ENCODE measurements around the gene GRIN3B.
A peak's percentile ranks its signal among the peaks of the same experiment; 100 is the strongest.
"Not testable (repeated sequence)": the region's sequence is repeated elsewhere in the genome, so short reads cannot be mapped to it uniquely, and the experiment has no call there.

The GRIN3B gene

GRCh38 chr19:1020868-1021425 is 20.7 kb downstream of the GRIN3B start, which contains the start of gene TMEM259:
Gene TMEM259 (minus strand): TSS chr19:1021123. CDS start chr19:1020996, 127 bp downstream.
- DNase-seq: peak; percentile 87

DNA sequence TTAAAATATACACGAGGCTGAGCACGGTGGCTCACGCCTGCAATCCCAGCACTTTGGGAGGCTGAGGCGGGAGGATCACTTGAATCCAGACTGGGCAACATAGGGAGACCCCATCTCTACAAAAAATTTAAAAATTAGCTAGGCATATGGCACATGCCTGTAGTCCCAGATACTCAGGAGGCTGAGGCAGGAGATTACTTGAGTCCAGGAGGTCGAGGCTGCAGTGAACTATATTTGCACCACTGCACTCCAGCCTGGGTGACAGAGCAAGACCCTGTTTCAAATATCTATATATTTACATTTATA is 23.6 kb downstream of the GRIN3B start:
- DNase-seq: not testable (repeated sequence)

DNA sequence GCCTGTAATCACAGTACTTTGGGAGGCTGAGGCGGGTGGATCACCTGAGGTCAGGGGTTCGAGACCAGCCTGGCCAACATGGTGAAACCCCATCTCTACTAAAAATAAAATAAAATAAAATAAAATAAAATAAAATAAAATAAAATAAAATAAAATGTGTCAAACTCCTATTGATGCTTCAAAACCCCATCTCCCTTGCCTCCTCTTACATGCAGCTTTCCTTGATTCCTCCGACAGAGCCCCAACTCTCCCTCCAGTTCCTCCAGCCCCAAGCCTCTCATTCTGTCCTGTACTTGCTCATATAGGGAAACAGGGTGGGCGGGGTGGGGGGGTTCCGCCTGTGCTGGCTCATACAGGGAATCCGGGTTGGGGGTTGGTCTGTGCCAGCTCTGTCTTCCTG is 24.9 kb downstream of the GRIN3B start:
- DNase-seq: not testable (repeated sequence)

- no peak for DNase-seq
Observed at GRCh38 chr19:1025960-1026782, 26.0 kb downstream of the GRIN3B start, which contains the start of gene CNN2. Gene CNN2 (plus strand): TSS chr19:1026608. CDS start chr19:1026662, 54 bp downstream.

DNA sequence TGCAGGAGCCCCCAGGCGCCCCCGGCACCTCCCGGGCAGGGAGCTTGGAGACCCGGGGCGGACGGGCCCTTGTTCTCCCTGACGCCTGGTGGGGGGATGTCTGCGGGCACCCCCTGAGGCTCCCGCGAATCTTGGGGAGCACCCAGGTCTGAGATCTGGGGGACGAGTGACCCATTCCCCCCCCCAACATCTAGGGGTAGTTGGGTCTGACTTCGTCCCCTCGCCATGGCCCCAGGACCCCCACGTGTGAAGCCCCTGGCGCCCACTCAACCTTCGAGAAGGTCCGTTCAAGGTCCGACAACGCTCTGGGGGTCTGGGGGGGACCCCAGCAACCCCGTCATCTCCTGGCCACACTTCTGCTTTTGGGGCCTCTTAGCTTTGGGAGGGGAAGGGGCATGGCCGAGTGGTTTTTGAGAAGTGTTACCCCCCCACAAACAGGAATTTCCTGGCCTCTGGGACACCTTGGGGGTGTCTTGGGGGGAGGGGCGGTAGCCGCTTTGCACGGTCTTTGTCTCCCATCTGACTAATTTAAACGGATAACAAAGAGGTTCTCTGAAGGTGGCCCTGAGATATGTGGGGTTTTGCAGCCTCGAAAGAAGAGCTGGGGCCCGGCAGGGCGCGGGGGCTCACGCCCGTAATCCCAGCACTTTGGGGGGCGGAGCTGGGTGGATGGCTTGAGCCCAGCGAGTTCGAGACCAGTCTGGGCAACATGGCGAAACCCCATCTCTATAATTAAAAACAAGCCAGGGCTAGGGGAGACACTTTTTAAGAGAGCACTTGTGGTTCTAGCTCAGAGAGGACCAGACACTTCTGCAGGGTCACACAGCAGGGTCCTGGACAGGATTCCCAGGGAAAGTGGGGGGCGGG is 26.8 kb downstream of the GRIN3B start:
- DNase-seq: no peak

DNA sequence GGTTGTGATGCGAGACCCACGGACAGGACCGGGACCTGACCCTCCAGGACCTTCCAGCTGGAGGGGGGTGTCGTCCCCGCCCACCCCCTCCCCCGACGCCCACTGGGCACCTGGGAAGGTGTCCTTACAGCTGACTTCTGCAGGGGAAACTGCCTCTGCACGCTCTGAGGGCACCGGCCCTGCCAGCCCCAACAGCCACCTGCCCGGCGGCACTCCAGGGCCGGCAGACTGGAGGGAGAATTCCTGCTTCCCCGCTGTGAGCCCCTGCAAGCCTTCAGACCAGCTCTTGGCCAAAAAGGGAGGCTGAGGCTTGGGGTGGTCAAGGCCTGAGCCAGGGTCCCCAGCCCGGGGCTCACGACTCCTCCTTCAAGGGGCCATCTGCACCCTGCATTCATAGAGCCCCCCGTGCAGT is 27.4 kb downstream of the GRIN3B start:
- no peak for DNase-seq

GRCh38 chr19:1028062-1028926 is 28.1 kb downstream of the GRIN3B start:
- no peak for DNase-seq

GRCh38 chr19:1032264-1032867 is 32.1 kb downstream of the GRIN3B start:
- DNase-seq: no peak

DNA sequence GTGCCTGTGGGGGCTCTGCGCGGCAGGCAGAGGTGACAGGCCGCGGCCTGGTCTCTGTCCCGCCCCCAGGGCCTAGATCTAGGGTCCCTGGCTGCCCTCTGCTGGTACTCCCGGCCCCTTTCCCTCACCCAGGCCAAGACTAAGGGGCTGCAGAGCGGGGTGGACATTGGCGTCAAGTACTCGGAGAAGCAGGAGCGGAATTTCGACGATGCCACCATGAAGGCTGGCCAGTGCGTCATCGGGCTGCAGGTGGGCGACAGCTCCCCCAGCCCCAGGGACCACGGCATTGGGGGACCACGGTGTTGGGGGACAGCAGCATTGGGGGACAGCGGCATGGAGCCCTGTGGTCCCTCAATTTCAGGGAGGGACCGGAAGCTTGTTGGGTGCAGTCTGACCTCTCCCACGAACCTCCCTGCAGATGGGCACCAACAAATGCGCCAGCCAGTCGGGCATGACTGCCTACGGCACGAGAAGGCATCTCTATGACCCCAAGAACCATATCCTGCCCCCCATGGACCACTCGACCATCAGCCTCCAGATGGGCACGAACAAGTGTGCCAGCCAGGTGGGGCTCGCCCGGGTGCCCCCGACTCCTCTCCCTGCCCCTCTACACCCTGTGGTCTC is 35.9 kb downstream of the GRIN3B start:
- DNase-seq: no peak

GRCh38 chr19:1037621-1038064 is 37.4 kb downstream of the GRIN3B start:
- no peak for DNase-seq

GRCh38 chr19:1038978-1039645 is 38.9 kb downstream of the GRIN3B start:
- no peak for DNase-seq

- DNase-seq: peak; percentile 90
Observed at GRCh38 chr19:1039646-1040475, 39.6 kb downstream of the GRIN3B start, which contains the start of gene ABCA7. Gene ABCA7 (plus strand): TSS chr19:1040107. CDS start chr19:1041362, 1,255 bp downstream.

GRCh38 chr19:1040476-1041271 is 40.5 kb downstream of the GRIN3B start:
- DNase-seq: peak; percentile 61

DNA sequence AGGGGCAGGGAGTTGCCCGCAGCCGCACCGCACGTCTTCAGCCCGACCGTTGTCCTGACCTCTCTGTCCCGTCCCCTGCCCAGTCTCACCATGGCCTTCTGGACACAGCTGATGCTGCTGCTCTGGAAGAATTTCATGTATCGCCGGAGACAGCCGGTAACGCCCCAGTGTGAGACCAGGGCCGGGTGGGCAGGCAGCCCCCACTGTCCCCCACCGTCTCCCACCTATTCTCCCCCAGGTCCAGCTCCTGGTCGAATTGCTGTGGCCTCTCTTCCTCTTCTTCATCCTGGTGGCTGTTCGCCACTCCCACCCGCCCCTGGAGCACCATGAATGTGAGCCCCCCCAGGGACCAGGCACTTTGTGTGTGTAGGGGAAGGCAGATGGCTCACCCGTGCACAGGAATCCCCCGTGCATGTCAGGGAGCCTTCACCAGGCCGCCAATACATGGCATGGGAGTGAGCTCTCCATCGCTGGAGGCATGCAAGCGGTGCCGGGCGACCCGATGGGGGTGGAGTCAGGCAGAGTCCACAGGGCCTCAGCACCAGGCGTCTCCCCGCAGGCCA is 41.1 kb downstream of the GRIN3B start:
- DNase-seq: no peak

DNA sequence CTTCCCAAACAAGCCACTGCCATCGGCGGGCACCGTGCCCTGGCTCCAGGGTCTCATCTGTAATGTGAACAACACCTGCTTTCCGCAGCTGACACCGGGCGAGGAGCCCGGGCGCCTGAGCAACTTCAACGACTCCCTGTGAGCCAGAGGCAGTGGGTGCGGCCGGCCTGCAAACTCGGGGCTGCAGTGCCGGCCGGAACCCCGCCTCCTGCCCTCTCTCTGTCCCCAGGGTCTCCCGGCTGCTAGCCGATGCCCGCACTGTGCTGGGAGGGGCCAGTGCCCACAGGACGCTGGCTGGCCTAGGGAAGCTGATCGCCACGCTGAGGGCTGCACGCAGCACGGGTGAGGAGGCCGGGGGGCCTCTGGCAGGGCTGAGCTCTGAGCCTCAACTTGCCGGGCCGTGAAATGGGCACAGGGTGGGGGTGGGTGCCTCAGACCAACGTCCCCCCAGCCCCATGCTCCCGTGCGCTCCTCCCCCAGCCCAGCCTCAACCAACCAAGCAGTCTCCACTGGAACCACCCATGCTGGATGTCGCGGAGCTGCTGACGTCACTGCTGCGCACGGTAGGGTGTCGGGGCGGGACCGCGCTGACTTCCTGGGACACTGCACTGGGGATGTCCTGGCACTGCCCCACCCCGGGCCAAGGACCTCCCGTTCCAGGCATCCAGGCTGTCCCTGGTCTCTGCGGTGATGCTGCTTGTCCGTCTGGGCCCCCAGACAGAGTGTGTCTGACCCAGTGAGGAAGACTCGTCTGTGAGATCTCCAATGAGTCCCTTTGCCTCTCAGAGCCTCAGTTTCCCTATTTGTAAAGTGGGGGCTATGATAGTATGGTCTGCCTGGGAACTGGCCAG is 41.8 kb downstream of the GRIN3B start:
- no peak for DNase-seq

DNA sequence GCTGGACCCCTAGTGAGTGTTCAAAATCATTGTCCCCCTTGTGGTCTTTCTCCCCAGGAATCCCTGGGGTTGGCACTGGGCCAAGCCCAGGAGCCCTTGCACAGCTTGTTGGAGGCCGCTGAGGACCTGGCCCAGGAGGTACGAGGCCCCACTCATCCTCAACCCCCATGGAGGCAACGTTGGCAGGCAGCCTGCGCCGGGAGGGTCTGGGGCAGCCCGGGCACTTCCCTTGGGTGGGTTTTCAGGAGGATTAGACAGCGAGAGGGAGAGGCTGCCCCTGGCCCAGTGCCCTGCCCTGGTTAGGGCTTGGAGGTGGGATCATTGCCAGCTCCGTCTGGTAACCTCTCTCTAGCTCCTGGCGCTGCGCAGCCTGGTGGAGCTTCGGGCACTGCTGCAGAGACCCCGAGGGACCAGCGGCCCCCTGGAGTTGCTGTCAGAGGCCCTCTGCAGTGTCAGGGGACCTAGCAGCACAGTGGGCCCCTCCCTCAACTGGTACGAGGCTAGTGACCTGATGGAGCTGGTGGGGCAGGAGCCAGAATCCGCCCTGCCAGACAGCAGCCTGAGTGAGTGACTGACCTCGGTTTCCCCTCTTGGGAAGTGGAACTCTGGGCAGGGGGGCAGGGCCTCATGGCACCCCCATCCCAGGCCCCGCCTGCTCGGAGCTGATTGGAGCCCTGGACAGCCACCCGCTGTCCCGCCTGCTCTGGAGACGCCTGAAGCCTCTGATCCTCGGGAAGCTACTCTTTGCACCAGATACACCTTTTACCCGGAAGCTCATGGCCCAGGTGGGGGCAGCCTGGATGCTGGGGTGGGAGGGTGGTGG is 42.7 kb downstream of the GRIN3B start:
- DNase-seq: no peak

GRCh38 chr19:1045247-1045603 is 45.0 kb downstream of the GRIN3B start:
- no peak for DNase-seq
